GM12878 (cell line): ENCODE results near the gene SFI1. TPM values are rescaled to one million over a fixed set of nuclear protein-coding genes. Genes with fewer than 3 reads are reported as not detected.

Experiments used
- ATF7 ChIP-seq: fragments of 450-650 bp; IDR thresholded peaks from 2 replicates; pipeline ENCODE4 v1.6.1; 2016; ENCODE audit warnings: low read depth, mild to moderate bottlenecking
- BMI1 ChIP-seq: fragments of 450-650 bp; IDR thresholded peaks from 2 replicates; pipeline ENCODE4 v1.6.1; 2016; ENCODE audit warnings: mild to moderate bottlenecking, moderate library complexity, borderline replicate concordance
- CHD1 ChIP-seq: IDR thresholded peaks from 2 replicates; pipeline ENCODE4 v1.6.1; 2012; ENCODE audit warnings: low read depth, low read length, improper control_type of control experiment
- CHD2 ChIP-seq: IDR thresholded peaks from 2 replicates; pipeline ENCODE4 v1.6.1; 2011; ENCODE audit warnings: low read depth, low read length, improper control_type of control experiment, borderline replicate concordance
- DPF2 ChIP-seq: fragments of 450-650 bp; IDR thresholded peaks from 2 replicates; pipeline ENCODE4 v1.6.1; 2017; ENCODE audit warnings: mild to moderate bottlenecking
- ETV6 ChIP-seq, 2 experiments: fragments of 450-650 bp in 1 of 2; IDR thresholded peaks in 1 of 2; conservative IDR thresholded peaks in 1 of 2; 2 replicates each; pipeline ENCODE4 v1.6.1; 2014; ENCODE audit warnings: antibody characterized with exemption in 1 of 2, borderline replicate concordance in 1 of 2, low read depth in 1 of 2, mild to moderate bottlenecking in 1 of 2, moderate library complexity in 1 of 2
- HDAC6 ChIP-seq: fragments of 200-600 bp; sonication (generic); IDR thresholded peaks from one replicate; pipeline ENCODE4 v1.8.0; 2017; ENCODE audit warnings: antibody characterized with exemption; ENCODE audit not compliant: unreplicated experiment
- IKZF1 ChIP-seq: fragments of 450-650 bp; conservative IDR thresholded peaks from 2 replicates; pipeline ENCODE4 v1.6.1; 2017; ENCODE audit warnings: antibody characterized with exemption, mild to moderate bottlenecking
- MXI1 ChIP-seq: fragments of 150-350 bp; IDR thresholded peaks from 2 replicates; pipeline ENCODE4 v1.6.1; 2011; ENCODE audit warnings: low read depth, mild to moderate bottlenecking, inconsistent platforms, low read length, improper control_type of control experiment
- POLR2AphosphoS2 ChIP-seq: IDR thresholded peaks from 2 replicates; pipeline ENCODE4 v1.6.1; 2011; ENCODE audit warnings: low read depth, mild to moderate bottlenecking, low read length, improper control_type of control experiment, moderate library complexity
- RELA ChIP-seq: fragments of 450-650 bp; IDR thresholded peaks from 2 replicates; pipeline ENCODE4 v1.8.0; 2014; ENCODE audit warnings: borderline replicate concordance; ENCODE audit not compliant: partially characterized antibody
- TAF1 ChIP-seq: IDR thresholded peaks from 2 replicates; pipeline ENCODE4 v1.6.1; 2011; ENCODE audit warnings: mild to moderate bottlenecking, low read depth, low read length, borderline replicate concordance
- WRNIP1 ChIP-seq: IDR thresholded peaks from 2 replicates; pipeline ENCODE4 v1.6.1; 2011; ENCODE audit warnings: low read depth, low read length, improper control_type of control experiment, borderline replicate concordance
- ZBED1 ChIP-seq: IDR thresholded peaks from 2 replicates; pipeline ENCODE4 v1.6.1; 2016; ENCODE audit warnings: borderline replicate concordance
- ZNF622 ChIP-seq: fragments of 450-650 bp; IDR thresholded peaks from 2 replicates; pipeline ENCODE4 v1.6.1; 2017; ENCODE audit warnings: mild to moderate bottlenecking, inconsistent platforms
- ZSCAN29 ChIP-seq: fragments of 450-650 bp; IDR thresholded peaks from 2 replicates; pipeline ENCODE4 v1.6.1; 2017; ENCODE audit warnings: mild to moderate bottlenecking, moderate library complexity
- polyA plus RNA-seq, 11 experiments: library from polyadenylated mRNA; depleted of rRNA in 4 of 11; unstranded in 6 of 11; stranded (reverse) in 5 of 11; fragments of >200 nt; fragmentation: Nextera tagmentation in 4 of 11; fragmentation: Illumina TruSeq in 1 of 11; extraction: Ambion mirVana in 4 of 11; extraction: Trizol in 1 of 11; gene quantifications; 1 replicate in 1 of 11; 2 replicates in 10 of 11; pipeline versions ENCODE4 v1.2.1 to v1.2.3, GENCODE V29; 2011 to 2016; ENCODE audit warnings: inconsistent platforms in 2 of 11, missing spikeins in 2 of 11, low read depth in 1 of 11
- total RNA-seq, 4 experiments: library from RNA; depleted of rRNA in 3 of 4; stranded (reverse); fragments of >200 nt in 3 of 4; fragmentation: Illumina TruSeq in 1 of 4; extraction: Trizol in 1 of 4; gene quantifications; 2 replicates each; pipeline versions ENCODE4 v1.2.1 to v1.2.3, GENCODE V29; 2013 to 2021
- TF ChIP-seq, protein P1 (sequence below): fragments of 450-650 bp; IDR thresholded peaks from 2 replicates; pipeline ENCODE4 v1.6.1; 2018; ENCODE audit warnings: borderline replicate concordance, mild to moderate bottlenecking; ENCODE audit not compliant: partially characterized antibody
- TF ChIP-seq, protein P2 (sequence below): fragments of 450-650 bp; formaldehyde crosslinking; IDR thresholded peaks from 2 replicates; pipeline ENCODE4 v1.5.0; 2022; ENCODE audit warnings: mild to moderate bottlenecking, missing genetic modification characterization
- TF ChIP-seq, protein P3 (sequence below): fragments of 450-650 bp; IDR thresholded peaks from 2 replicates; pipeline ENCODE4 v1.6.1; 2016; ENCODE audit warnings: mild to moderate bottlenecking, moderate library complexity, borderline replicate concordance

Gene SFI1
- total and polyA plus RNA-seq, 10 of the 15 experiments (the other 5 are each of a cell fraction or from before 2014, with no cell fraction given): 6.3 to 70.1 (median 30.4) TPM

DNA sequence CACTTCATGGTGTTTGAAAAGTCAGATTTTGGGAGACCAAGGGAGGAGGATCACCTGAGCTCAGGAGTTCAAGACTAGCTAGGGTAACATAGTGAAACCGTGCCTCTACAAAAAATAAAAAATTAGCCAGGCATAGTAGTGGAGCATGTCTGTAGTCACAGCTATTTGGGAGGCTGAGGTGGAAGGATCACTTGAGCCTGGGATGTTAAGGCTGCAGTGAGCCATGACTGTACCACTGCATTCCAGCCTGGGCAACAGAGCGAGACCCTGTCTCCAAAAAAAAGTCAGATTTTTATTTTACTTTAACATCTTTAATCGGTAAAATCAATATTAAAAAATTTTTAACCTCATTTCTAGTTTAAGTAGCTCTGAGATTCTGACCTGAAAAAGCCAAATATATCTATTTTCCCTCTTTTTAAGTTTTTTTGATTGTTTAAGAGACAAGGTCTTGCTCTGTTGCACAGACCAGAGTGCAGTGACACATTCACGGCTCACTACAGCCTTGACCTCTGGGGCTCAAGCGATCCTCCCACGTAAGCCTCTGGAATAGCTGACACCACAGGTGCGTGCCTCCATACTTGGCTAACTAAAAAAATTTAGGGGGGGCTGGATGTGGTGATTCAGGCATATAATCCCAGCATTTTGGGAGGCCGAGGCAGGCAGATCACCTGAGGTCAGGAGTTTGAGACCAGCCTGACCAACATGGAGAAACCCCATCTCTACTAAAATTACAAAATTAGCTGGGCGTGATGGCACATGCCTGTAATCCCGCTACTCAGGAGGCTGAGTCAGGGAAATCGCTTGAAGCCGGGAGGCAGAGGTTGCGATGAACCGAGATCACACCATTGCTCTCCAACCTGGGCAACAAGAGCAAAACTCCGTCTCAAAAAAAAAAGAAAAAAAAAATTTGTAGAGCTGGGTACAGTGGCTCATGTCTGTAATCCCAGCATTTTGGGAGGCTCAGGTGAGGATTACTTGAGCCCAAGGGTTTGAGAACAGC is 48.4 kb downstream of the SFI1 start (continued):
- TF ChIP-seq, protein P1, sequence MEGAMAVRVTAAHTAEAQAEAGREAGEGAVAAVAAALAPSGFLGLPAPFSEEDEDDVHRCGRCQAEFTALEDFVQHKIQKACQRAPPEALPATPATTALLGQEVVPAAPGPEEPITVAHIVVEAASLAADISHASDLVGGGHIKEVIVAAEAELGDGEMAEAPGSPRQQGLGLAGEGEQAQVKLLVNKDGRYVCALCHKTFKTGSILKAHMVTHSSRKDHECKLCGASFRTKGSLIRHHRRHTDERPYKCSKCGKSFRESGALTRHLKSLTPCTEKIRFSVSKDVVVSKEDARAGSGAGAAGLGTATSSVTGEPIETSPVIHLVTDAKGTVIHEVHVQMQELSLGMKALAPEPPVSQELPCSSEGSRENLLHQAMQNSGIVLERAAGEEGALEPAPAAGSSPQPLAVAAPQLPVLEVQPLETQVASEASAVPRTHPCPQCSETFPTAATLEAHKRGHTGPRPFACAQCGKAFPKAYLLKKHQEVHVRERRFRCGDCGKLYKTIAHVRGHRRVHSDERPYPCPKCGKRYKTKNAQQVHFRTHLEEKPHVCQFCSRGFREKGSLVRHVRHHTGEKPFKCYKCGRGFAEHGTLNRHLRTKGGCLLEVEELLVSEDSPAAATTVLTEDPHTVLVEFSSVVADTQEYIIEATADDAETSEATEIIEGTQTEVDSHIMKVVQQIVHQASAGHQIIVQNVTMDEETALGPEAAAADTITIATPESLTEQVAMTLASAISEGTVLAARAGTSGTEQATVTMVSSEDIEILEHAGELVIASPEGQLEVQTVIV: no peak
- TF ChIP-seq CHD2: no peak
- peak; percentile 70 for TF ChIP-seq IKZF1
- TF ChIP-seq, protein P2, sequence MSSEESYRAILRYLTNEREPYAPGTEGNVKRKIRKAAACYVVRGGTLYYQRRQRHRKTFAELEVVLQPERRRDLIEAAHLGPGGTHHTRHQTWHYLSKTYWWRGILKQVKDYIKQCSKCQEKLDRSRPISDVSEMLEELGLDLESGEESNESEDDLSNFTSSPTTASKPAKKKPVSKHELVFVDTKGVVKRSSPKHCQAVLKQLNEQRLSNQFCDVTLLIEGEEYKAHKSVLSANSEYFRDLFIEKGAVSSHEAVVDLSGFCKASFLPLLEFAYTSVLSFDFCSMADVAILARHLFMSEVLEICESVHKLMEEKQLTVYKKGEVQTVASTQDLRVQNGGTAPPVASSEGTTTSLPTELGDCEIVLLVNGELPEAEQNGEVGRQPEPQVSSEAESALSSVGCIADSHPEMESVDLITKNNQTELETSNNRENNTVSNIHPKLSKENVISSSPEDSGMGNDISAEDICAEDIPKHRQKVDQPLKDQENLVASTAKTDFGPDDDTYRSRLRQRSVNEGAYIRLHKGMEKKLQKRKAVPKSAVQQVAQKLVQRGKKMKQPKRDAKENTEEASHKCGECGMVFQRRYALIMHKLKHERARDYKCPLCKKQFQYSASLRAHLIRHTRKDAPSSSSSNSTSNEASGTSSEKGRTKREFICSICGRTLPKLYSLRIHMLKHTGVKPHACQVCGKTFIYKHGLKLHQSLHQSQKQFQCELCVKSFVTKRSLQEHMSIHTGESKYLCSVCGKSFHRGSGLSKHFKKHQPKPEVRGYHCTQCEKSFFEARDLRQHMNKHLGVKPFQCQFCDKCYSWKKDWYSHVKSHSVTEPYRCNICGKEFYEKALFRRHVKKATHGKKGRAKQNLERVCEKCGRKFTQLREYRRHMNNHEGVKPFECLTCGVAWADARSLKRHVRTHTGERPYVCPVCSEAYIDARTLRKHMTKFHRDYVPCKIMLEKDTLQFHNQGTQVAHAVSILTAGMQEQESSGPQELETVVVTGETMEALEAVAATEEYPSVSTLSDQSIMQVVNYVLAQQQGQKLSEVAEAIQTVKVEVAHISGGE (CRISPR knock-in tag): no peak
- no peak for TF ChIP-seq ETV6 (conservative IDR thresholded peaks at IDR 0.05 in 1 of 2, IDR thresholded peaks at IDR 0.05 in 1 of 2; ENCODE audit: borderline replicate concordance in 1 of 2, low read depth in 1 of 2)
- TF ChIP-seq ZNF622: no peak
- no peak for TF ChIP-seq BMI1
- no peak for TF ChIP-seq CHD1
- no peak for TF ChIP-seq WRNIP1
- no peak for TF ChIP-seq ZBED1
- TF ChIP-seq, protein P3, sequence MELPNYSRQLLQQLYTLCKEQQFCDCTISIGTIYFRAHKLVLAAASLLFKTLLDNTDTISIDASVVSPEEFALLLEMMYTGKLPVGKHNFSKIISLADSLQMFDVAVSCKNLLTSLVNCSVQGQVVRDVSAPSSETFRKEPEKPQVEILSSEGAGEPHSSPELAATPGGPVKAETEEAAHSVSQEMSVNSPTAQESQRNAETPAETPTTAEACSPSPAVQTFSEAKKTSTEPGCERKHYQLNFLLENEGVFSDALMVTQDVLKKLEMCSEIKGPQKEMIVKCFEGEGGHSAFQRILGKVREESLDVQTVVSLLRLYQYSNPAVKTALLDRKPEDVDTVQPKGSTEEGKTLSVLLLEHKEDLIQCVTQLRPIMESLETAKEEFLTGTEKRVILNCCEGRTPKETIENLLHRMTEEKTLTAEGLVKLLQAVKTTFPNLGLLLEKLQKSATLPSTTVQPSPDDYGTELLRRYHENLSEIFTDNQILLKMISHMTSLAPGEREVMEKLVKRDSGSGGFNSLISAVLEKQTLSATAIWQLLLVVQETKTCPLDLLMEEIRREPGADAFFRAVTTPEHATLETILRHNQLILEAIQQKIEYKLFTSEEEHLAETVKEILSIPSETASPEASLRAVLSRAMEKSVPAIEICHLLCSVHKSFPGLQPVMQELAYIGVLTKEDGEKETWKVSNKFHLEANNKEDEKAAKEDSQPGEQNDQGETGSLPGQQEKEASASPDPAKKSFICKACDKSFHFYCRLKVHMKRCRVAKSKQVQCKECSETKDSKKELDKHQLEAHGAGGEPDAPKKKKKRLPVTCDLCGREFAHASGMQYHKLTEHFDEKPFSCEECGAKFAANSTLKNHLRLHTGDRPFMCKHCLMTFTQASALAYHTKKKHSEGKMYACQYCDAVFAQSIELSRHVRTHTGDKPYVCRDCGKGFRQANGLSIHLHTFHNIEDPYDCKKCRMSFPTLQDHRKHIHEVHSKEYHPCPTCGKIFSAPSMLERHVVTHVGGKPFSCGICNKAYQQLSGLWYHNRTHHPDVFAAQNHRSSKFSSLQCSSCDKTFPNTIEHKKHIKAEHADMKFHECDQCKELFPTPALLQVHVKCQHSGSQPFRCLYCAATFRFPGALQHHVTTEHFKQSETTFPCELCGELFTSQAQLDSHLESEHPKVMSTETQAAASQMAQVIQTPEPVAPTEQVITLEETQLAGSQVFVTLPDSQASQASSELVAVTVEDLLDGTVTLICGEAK: no peak
- TF ChIP-seq MXI1: no peak
- TF ChIP-seq DPF2: 0 out of 2 replicates have a peak, but pooled peaks have one; percentile 40
- no peak for TF ChIP-seq ATF7
- TF ChIP-seq TAF1: no peak
- TF ChIP-seq HDAC6: no peak
- no peak for TF ChIP-seq ZSCAN29
- TF ChIP-seq RELA: no peak
- TF ChIP-seq POLR2AphosphoS2: no peak
